ENCODE measurements around the gene POU6F2. TPM values are rescaled to one million over a fixed set of nuclear protein-coding genes. Genes with fewer than 3 reads are reported as not detected.

The POU6F2 gene
- total RNA-seq, 4 donors from 2014 or later: 0.91 TPM; not detected in 3

DNA sequence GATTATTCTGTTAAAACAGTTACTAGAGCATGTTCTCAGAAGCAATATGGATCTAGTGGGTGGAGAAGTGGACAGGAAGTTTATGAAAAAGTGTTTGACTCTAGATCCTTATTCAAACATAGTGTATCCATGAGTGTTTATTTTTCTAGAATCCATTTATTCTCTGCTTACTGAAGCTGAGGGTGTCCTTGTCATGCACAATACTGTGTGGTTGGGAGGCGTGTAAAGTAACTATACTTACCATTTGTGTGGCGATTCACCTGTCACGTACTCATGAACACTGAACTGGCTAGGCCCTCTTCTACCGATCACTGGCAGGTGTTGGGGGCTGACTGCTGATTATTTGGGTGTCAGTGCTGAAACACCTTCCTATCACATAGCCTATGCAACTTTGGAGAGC lies 74.0 kb downstream of the POU6F2 start:
- no peak for DNase-seq
- no peak overlapping the region for H3K4me3 ChIP-seq

DNA sequence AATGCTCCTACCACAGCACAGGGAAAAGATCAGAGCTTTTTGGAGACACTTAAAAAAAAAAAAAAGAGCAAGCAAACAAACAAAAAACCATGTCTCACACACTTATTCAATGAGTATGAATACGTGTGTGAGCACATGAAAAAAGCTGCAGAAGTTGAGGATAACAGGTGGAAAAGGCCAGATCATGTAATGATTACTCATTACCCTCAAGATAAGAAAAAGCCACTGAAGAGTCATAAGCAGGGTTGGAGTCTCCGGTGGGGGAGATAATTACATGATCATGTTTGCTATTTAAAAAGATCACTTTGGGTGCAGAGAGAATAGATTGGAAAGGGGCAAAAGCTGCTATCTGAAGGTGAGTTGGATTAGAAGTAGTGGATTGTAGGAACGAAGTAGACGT lies 77.0 kb downstream of the POU6F2 start:
- intact Hi-C loops (cut with DNase I; ENCODE audit: low total_unique reads): no loop called here
- H3K9me3 ChIP-seq: no peaks in the 10 kb centered on the region
- TF ChIP-seq, protein P1, sequence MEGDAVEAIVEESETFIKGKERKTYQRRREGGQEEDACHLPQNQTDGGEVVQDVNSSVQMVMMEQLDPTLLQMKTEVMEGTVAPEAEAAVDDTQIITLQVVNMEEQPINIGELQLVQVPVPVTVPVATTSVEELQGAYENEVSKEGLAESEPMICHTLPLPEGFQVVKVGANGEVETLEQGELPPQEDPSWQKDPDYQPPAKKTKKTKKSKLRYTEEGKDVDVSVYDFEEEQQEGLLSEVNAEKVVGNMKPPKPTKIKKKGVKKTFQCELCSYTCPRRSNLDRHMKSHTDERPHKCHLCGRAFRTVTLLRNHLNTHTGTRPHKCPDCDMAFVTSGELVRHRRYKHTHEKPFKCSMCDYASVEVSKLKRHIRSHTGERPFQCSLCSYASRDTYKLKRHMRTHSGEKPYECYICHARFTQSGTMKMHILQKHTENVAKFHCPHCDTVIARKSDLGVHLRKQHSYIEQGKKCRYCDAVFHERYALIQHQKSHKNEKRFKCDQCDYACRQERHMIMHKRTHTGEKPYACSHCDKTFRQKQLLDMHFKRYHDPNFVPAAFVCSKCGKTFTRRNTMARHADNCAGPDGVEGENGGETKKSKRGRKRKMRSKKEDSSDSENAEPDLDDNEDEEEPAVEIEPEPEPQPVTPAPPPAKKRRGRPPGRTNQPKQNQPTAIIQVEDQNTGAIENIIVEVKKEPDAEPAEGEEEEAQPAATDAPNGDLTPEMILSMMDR (IDR thresholded peaks at IDR 0.05): no peak
- TF ChIP-seq POLR2A (IDR thresholded peaks at IDR 0.05): no peak
- no peak overlapping the region for H3K4me3 ChIP-seq
- no peak overlapping the region for H3K27ac ChIP-seq
- no peaks in the 10 kb centered on the region for H3K27me3 ChIP-seq
- H3K36me3 ChIP-seq: no peaks in the 10 kb centered on the region
- no peak for DNase-seq
- H3K4me1 ChIP-seq: no peaks in the 10 kb centered on the region

More for the DNA sequence above, 74.0 kb downstream of the POU6F2 start:
- intact Hi-C loops (cut with DNase I; ENCODE audit: low total_unique reads): no loop called here
- TF ChIP-seq, protein P1 (IDR thresholded peaks at IDR 0.05): no peak
- H3K27me3 ChIP-seq: no peaks in the 10 kb centered on the region
- H3K27ac ChIP-seq: no peak overlapping the region
- no peaks in the 10 kb centered on the region for H3K9me3 ChIP-seq
- no peaks in the 10 kb centered on the region for H3K4me1 ChIP-seq
- H3K36me3 ChIP-seq: no peaks in the 10 kb centered on the region

DNA sequence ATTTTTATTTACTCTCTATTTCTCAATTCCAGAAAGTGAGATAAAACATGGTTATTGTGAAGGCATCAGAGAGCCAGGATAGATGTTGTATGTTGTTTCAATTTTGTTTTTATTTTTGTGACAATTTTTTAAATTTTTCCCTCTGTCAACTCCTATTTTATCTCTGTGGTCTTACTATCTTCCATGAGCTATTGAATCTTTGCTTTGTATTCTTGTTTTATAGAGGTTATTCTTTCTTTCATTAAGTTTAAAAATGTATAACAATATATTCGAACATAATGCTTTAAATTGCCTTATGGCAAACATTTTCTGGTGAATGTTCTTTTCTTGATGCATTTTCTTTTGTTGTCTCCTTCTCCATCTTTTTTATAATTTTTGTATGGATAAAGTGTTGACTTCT lies 78.4 kb downstream of the POU6F2 start:
- Histone ChIP-seq H3K4me1 (no peaks in the 10 kb centered on the region), H3K36me3 (no peaks in the 10 kb centered on the region), H3K27ac (no peak overlapping the region), H3K9me3 (no peaks in the 10 kb centered on the region), H3K4me3 (no peak overlapping the region), H3K27me3 (no peaks in the 10 kb centered on the region)
- no peak for DNase-seq
- intact Hi-C loops (cut with DNase I; ENCODE audit: low total_unique reads): no loop called here
- no peak for TF ChIP-seq POLR2A (IDR thresholded peaks at IDR 0.05)
- TF ChIP-seq, protein P1 (IDR thresholded peaks at IDR 0.05): no peak

DNA sequence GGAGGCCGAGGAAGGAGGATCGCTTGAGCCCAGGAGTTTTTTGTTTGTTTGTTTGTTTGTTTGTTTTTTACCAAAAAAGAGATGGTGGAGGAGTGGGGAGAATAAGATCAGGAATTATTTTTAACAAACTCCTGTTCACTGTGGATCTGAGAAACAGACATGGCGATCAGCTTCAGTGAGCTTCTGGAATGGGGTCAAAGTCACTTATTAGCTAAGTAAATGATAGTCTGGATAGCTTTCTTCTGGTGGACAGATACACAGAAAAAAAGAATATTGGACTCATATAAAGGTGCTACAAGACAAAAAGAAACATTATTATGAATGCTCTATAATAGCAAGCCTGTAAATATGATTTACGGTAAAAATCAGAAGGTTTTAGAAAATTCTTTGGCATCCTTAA lies 85.1 kb downstream of the POU6F2 start:
- H3K27ac ChIP-seq: no peak overlapping the region
- H3K4me1 ChIP-seq: no peaks in the 10 kb centered on the region
- no peak for TF ChIP-seq POLR2A (IDR thresholded peaks at IDR 0.05)
- TF ChIP-seq, protein P1 (IDR thresholded peaks at IDR 0.05): no peak
- H3K9me3 ChIP-seq: no peaks in the 10 kb centered on the region
- no peaks in the 10 kb centered on the region for H3K27me3 ChIP-seq
- no peak overlapping the region for H3K4me3 ChIP-seq
- H3K36me3 ChIP-seq: no peaks in the 10 kb centered on the region
- DNase-seq: no peak
- intact Hi-C loops (cut with DNase I; ENCODE audit: low total_unique reads): no loop called here

DNA sequence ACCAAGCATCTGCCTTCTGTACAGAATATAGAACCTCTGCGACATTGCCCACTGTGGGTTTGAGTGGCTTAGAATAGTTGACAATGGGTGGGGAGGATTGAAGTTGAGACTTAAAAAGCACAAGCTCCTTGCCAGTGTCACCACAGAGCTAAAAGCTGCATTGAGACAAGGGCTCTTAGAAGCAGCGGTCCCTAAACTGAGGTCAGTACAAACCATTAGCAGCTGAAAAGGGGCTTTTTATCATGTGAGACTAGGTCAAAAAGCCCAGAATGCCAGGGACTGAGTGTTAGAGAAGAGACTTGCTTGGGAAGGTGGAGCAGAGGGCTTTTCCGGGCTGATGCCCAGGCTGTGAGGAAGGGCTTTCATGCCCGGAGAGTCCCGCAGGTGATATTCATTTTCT lies 91.3 kb downstream of the POU6F2 start:
- no peaks in the 10 kb centered on the region for H3K9me3 ChIP-seq
- TF ChIP-seq, protein P1 (IDR thresholded peaks at IDR 0.05): no peak
- TF ChIP-seq POLR2A (IDR thresholded peaks at IDR 0.05): no peak
- intact Hi-C loops (cut with DNase I; ENCODE audit: low total_unique reads): no loop called here
- H3K4me3 ChIP-seq: no peak overlapping the region
- DNase-seq: no peak
- H3K27me3 ChIP-seq: no peaks in the 10 kb centered on the region
- no peaks in the 10 kb centered on the region for H3K36me3 ChIP-seq
- H3K27ac ChIP-seq: no peak overlapping the region
- no peaks in the 10 kb centered on the region for H3K4me1 ChIP-seq
